Panc1 (cell line): ENCODE data around the gene SIRT1.

ENCODE experiments used
- CTCF ChIP-seq: fragments of 450-650 bp; IDR thresholded peaks from 2 replicates; pipeline ENCODE4 v1.5.1; 2017; ENCODE audit warnings: mild to moderate bottlenecking
- POLR2AphosphoS5 ChIP-seq: IDR thresholded peaks from 2 replicates; pipeline ENCODE4 v1.6.1; 2012; ENCODE audit warnings: mild to moderate bottlenecking, low read depth, low read length, moderate library complexity
- REST ChIP-seq, 2 experiments: IDR thresholded peaks; 2 replicates each; pipeline ENCODE4 v1.6.1; 2011 to 2012; ENCODE audit warnings: low read depth in 2 of 2, control low read depth in 1 of 2, low read length in 1 of 2, mild to moderate bottlenecking in 1 of 2, moderate library complexity in 1 of 2; ENCODE audit not compliant: insufficient read depth in 1 of 2
- SIN3A ChIP-seq: IDR thresholded peaks from 2 replicates; pipeline ENCODE4 v1.6.1; 2012; ENCODE audit warnings: low read depth, mild to moderate bottlenecking, low read length, moderate library complexity, borderline replicate concordance; ENCODE audit not compliant: insufficient read depth
- TCF7L2 ChIP-seq: IDR thresholded peaks from 2 replicates; pipeline ENCODE4 v1.6.1; 2011; ENCODE audit warnings: mild to moderate bottlenecking, low read depth, low read length, inconsistent platforms

- TF ChIP-seq CTCF (no peak), POLR2AphosphoS5 (no peak), SIN3A (no peak), REST (IDR thresholded peaks at IDR 0.05; ENCODE audit: insufficient read depth in 1 of 2, low read depth in 2 of 2, low read length in 1 of 2) (no peak), TCF7L2 (no peak)
These were observed 31.7 kb upstream of the SIRT1 start for GRCh38 chr10:67852761-67853160.
